ENCODE measurements around the gene CTNND2.

DNA sequence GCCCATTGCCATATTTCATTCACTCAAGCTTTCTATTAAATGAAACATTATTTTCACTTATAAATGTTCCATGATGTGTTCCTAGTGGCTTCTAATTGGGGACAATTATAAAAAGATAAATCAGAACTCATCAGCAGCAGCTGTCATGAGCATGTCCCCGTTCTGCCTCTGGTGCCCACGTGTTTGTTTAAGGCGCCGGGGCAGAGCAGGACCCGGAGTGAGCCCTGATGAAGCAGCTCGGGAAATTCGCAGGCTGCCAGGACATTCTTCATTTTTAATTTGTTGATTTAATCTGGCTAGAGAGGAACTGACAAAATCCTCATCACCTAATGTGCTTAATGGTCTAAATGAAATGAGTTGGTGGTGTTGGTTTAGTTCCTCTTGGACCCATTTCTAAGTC, 475.0 kb downstream of the CTNND2 start:
- TF ChIP-seq CTCF (IDR thresholded peaks at IDR 0.05) (no peak), EZH2 (IDR thresholded peaks at IDR 0.05) (no peak), EZH2phosphoT487 (IDR thresholded peaks at IDR 0.05) (no peak)
